ENCODE results near the gene RNU6-7.

The RNU6-7 gene

GRCh38 chr14:32192712-32193373, 9.0 kb upstream of the RNU6-7 start:
- H3K36me3 ChIP-seq (ENCODE audit: control insufficient read depth in 1 of 2, insufficient read depth in 2 of 2, low read length in 2 of 2) = no peaks in the 10 kb centered on the region
- H3K4me3 ChIP-seq (ENCODE audit: low read depth in 1 of 2, low read length in 2 of 2) = no peak overlapping the region
- no peak overlapping the region for H3K27ac ChIP-seq (ENCODE audit: low read length)
- H3K9me3 ChIP-seq (ENCODE audit: control insufficient read depth in 1 of 2, low read length in 2 of 2) = no peaks in the 10 kb centered on the region
- H3K4me1 ChIP-seq (ENCODE audit: control insufficient read depth in 1 of 2, insufficient read depth in 2 of 2, low read length in 2 of 2) = no peaks in the 10 kb centered on the region
- H3K27me3 ChIP-seq (ENCODE audit: low read depth, low read length) = no peaks in the 10 kb centered on the region

GRCh38 chr14:32193532-32193931, 8.3 kb upstream of the RNU6-7 start:
- Histone ChIP-seq H3K4me1 (ENCODE audit: control insufficient read depth in 1 of 2, insufficient read depth in 2 of 2, low read length in 2 of 2) (no peaks in the 10 kb centered on the region), H3K36me3 (ENCODE audit: control insufficient read depth in 1 of 2, insufficient read depth in 2 of 2, low read length in 2 of 2) (no peaks in the 10 kb centered on the region), H3K9me3 (ENCODE audit: control insufficient read depth in 1 of 2, low read length in 2 of 2) (no peaks in the 10 kb centered on the region), H3K27me3 (ENCODE audit: low read depth, low read length) (no peaks in the 10 kb centered on the region), H3K27ac (ENCODE audit: low read length) (no peak overlapping the region), H3K4me3 (ENCODE audit: low read depth in 1 of 2, low read length in 2 of 2) (no peak overlapping the region)

GRCh38 chr14:32195636-32196035, 6.2 kb upstream of the RNU6-7 start:
- H3K4me3 ChIP-seq (ENCODE audit: low read depth in 1 of 2, low read length in 2 of 2) = no peak overlapping the region
- no peaks in the 10 kb centered on the region for H3K4me1 ChIP-seq (ENCODE audit: control insufficient read depth in 1 of 2, insufficient read depth in 2 of 2, low read length in 2 of 2)
- H3K9me3 ChIP-seq (ENCODE audit: control insufficient read depth in 1 of 2, low read length in 2 of 2) = no peaks in the 10 kb centered on the region
- H3K27me3 ChIP-seq (ENCODE audit: low read depth, low read length) = no peaks in the 10 kb centered on the region
- no peak overlapping the region for H3K27ac ChIP-seq (ENCODE audit: low read length)
- no peaks in the 10 kb centered on the region for H3K36me3 ChIP-seq (ENCODE audit: control insufficient read depth in 1 of 2, insufficient read depth in 2 of 2, low read length in 2 of 2)

- Histone ChIP-seq H3K4me3 (ENCODE audit: low read depth in 1 of 2, low read length in 2 of 2) (no peak overlapping the region), H3K9me3 (ENCODE audit: control insufficient read depth in 1 of 2, low read length in 2 of 2) (no peaks in the 10 kb centered on the region), H3K36me3 (ENCODE audit: control insufficient read depth in 1 of 2, insufficient read depth in 2 of 2, low read length in 2 of 2) (no peaks in the 10 kb centered on the region), H3K27ac (ENCODE audit: low read length) (no peak overlapping the region), H3K4me1 (ENCODE audit: control insufficient read depth in 1 of 2, insufficient read depth in 2 of 2, low read length in 2 of 2) (no peaks in the 10 kb centered on the region), H3K27me3 (ENCODE audit: low read depth, low read length) (no peaks in the 10 kb centered on the region)
Observed at GRCh38 chr14:32197919-32198318, 3.9 kb upstream of the RNU6-7 start.

- H3K36me3 ChIP-seq (ENCODE audit: control insufficient read depth in 1 of 2, insufficient read depth in 2 of 2, low read length in 2 of 2) = no peaks in the 10 kb centered on the region
- H3K4me1 ChIP-seq (ENCODE audit: control insufficient read depth in 1 of 2, insufficient read depth in 2 of 2, low read length in 2 of 2) = peaks cover 0 to 3% of the 10 kb centered on the region in 2 donors
- no peaks in the 10 kb centered on the region for H3K9me3 ChIP-seq (ENCODE audit: control insufficient read depth in 1 of 2, low read length in 2 of 2)
- peak overlapping the region; percentile 64 to 94 for H3K4me3 ChIP-seq (ENCODE audit: low read depth in 1 of 2, low read length in 2 of 2)
- peak overlapping the region; percentile 3 for H3K27ac ChIP-seq (ENCODE audit: low read length)
- no peaks in the 10 kb centered on the region for H3K27me3 ChIP-seq (ENCODE audit: low read depth, low read length)
Observed at GRCh38 chr14:32200368-32201192, 1.3 kb upstream of the RNU6-7 start.

GRCh38 chr14:32201193-32201815, 541 bp upstream of the RNU6-7 start:
- peak overlapping the region; percentile 67 for H3K27ac ChIP-seq (ENCODE audit: low read length)
- peaks cover 0 to 3% of the 10 kb centered on the region in 2 donors for H3K4me1 ChIP-seq (ENCODE audit: control insufficient read depth in 1 of 2, insufficient read depth in 2 of 2, low read length in 2 of 2)
- H3K9me3 ChIP-seq (ENCODE audit: control insufficient read depth in 1 of 2, low read length in 2 of 2) = no peaks in the 10 kb centered on the region
- peak overlapping the region; percentile 64 to 94 for H3K4me3 ChIP-seq (ENCODE audit: low read depth in 1 of 2, low read length in 2 of 2)
- no peaks in the 10 kb centered on the region for H3K36me3 ChIP-seq (ENCODE audit: control insufficient read depth in 1 of 2, insufficient read depth in 2 of 2, low read length in 2 of 2)
- no peaks in the 10 kb centered on the region for H3K27me3 ChIP-seq (ENCODE audit: low read depth, low read length)

GRCh38 chr14:32202491-32202997, 699 bp downstream of the RNU6-7 start:
- Histone ChIP-seq H3K27me3 (ENCODE audit: low read depth, low read length) (no peaks in the 10 kb centered on the region), H3K9me3 (ENCODE audit: control insufficient read depth in 1 of 2, low read length in 2 of 2) (no peaks in the 10 kb centered on the region), H3K4me1 (ENCODE audit: control insufficient read depth in 1 of 2, insufficient read depth in 2 of 2, low read length in 2 of 2) (peaks cover 0 to 3% of the 10 kb centered on the region in 2 donors), H3K4me3 (ENCODE audit: low read depth in 1 of 2, low read length in 2 of 2) (peak overlapping the region; percentile 64 to 94), H3K27ac (ENCODE audit: low read length) (peak overlapping the region; percentile 67), H3K36me3 (ENCODE audit: control insufficient read depth in 1 of 2, insufficient read depth in 2 of 2, low read length in 2 of 2) (no peaks in the 10 kb centered on the region)

GRCh38 chr14:32202998-32203882, 1.4 kb downstream of the RNU6-7 start, which contains the start of gene RNU6-8:
Gene RNU6-8 (minus strand): TSS chr14:32203269.
- Histone ChIP-seq H3K4me3 (ENCODE audit: low read depth in 1 of 2, low read length in 2 of 2) (peak within 1 kb of the TSS; percentile 64 to 94), H3K27ac (ENCODE audit: low read length) (peak within 1 kb of the TSS; percentile 67), H3K9me3 (ENCODE audit: control insufficient read depth in 1 of 2, low read length in 2 of 2) (no peaks in the 10 kb centered on the region), H3K36me3 (ENCODE audit: control insufficient read depth in 1 of 2, insufficient read depth in 2 of 2, low read length in 2 of 2) (no peaks in the 10 kb centered on the region), H3K27me3 (ENCODE audit: low read depth, low read length) (no peaks in the 10 kb centered on the region), H3K4me1 (ENCODE audit: control insufficient read depth in 1 of 2, insufficient read depth in 2 of 2, low read length in 2 of 2) (peaks cover 0 to 3% of the 10 kb centered on the region in 2 donors)

- Histone ChIP-seq H3K4me1 (ENCODE audit: control insufficient read depth in 1 of 2, insufficient read depth in 2 of 2, low read length in 2 of 2) (peaks cover 0 to 3% of the 10 kb centered on the region in 2 donors), H3K4me3 (ENCODE audit: low read depth in 1 of 2, low read length in 2 of 2) (peak overlapping the region; percentile 64 to 94), H3K27me3 (ENCODE audit: low read depth, low read length) (no peaks in the 10 kb centered on the region), H3K36me3 (ENCODE audit: control insufficient read depth in 1 of 2, insufficient read depth in 2 of 2, low read length in 2 of 2) (no peaks in the 10 kb centered on the region), H3K27ac (ENCODE audit: low read length) (peak overlapping the region; percentile 67), H3K9me3 (ENCODE audit: control insufficient read depth in 1 of 2, low read length in 2 of 2) (no peaks in the 10 kb centered on the region)
Observed at GRCh38 chr14:32203928-32204357, 2.1 kb downstream of the RNU6-7 start.

- no peaks in the 10 kb centered on the region for H3K9me3 ChIP-seq (ENCODE audit: control insufficient read depth in 1 of 2, low read length in 2 of 2)
- no peaks in the 10 kb centered on the region for H3K27me3 ChIP-seq (ENCODE audit: low read depth, low read length)
- no peaks in the 10 kb centered on the region for H3K36me3 ChIP-seq (ENCODE audit: control insufficient read depth in 1 of 2, insufficient read depth in 2 of 2, low read length in 2 of 2)
- no peak overlapping the region for H3K27ac ChIP-seq (ENCODE audit: low read length)
- no peak overlapping the region for H3K4me3 ChIP-seq (ENCODE audit: low read depth in 1 of 2, low read length in 2 of 2)
- H3K4me1 ChIP-seq (ENCODE audit: control insufficient read depth in 1 of 2, insufficient read depth in 2 of 2, low read length in 2 of 2) = peaks cover 0 to 3% of the 10 kb centered on the region in 2 donors
Observed at GRCh38 chr14:32205554-32205953, 3.7 kb downstream of the RNU6-7 start.
